ENCODE measurements around the gene REV1.
A peak's percentile ranks its signal among the peaks of the same experiment; 100 is the strongest.
"Not testable (repeated sequence)": the region's sequence is repeated elsewhere in the genome, so short reads cannot be mapped to it uniquely, and the experiment has no call there.

REV1 gene

GRCh38 chr2:99489761-99490622 is at the start of gene REV1:
REV1 (minus strand) TSS chr2:99490017; CDS start chr2:99464975, 25,042 bp downstream.
- peaks cover 6% of the 10 kb centered on the region for H3K27me3 Mint-ChIP-seq (ENCODE audit: low read depth)
- peak; percentile 91 for DNase-seq (ENCODE audit: low spot score)
- H3K9me3 Mint-ChIP-seq: no peaks in the 10 kb centered on the region
- peak within 1 kb of the TSS; percentile 94 for H3K4me3 Mint-ChIP-seq
- peaks cover 33% of the 10 kb centered on the region for H3K4me1 Mint-ChIP-seq (ENCODE audit: low read depth)
- H3K27ac Mint-ChIP-seq: peak within 1 kb of the TSS; percentile 99
- H3K36me3 Mint-ChIP-seq (ENCODE audit: low read depth): peaks cover 7% of the 10 kb centered on the region

GRCh38 chr2:99537910-99538485 is 48.2 kb upstream of the REV1 start:
- Mint-ChIP-seq H3K27me3 (ENCODE audit: low read depth) (peaks cover 3% of the 10 kb centered on the region), H3K27ac (no peak overlapping the region), H3K36me3 (ENCODE audit: low read depth) (no peaks in the 10 kb centered on the region), H3K9me3 (no peaks in the 10 kb centered on the region), H3K4me3 (no peak overlapping the region), H3K4me1 (ENCODE audit: low read depth) (no peaks in the 10 kb centered on the region)
- DNase-seq (ENCODE audit: low spot score): no peak

GRCh38 chr2:99524056-99524455 is 34.2 kb upstream of the REV1 start:
- Mint-ChIP-seq H3K4me3 (no peak overlapping the region), H3K9me3 (no peaks in the 10 kb centered on the region), H3K27ac (no peak overlapping the region), H3K27me3 (ENCODE audit: low read depth) (no peaks in the 10 kb centered on the region), H3K4me1 (ENCODE audit: low read depth) (no peaks in the 10 kb centered on the region), H3K36me3 (ENCODE audit: low read depth) (no peaks in the 10 kb centered on the region)
- no peak for DNase-seq (ENCODE audit: low spot score)

- no peaks in the 10 kb centered on the region for H3K4me1 Mint-ChIP-seq (ENCODE audit: low read depth)
- H3K36me3 Mint-ChIP-seq (ENCODE audit: low read depth): no peaks in the 10 kb centered on the region
- no peak overlapping the region for H3K4me3 Mint-ChIP-seq
- H3K27ac Mint-ChIP-seq: no peak overlapping the region
- H3K9me3 Mint-ChIP-seq: no peaks in the 10 kb centered on the region
- DNase-seq (ENCODE audit: low spot score): no peak
- H3K27me3 Mint-ChIP-seq (ENCODE audit: low read depth): peaks cover 2% of the 10 kb centered on the region
Observed at GRCh38 chr2:99522157-99522556, 32.3 kb upstream of the REV1 start.

- Mint-ChIP-seq H3K4me1 (ENCODE audit: low read depth) (no peaks in the 10 kb centered on the region), H3K4me3 (no peak overlapping the region), H3K27me3 (ENCODE audit: low read depth) (peaks cover 8% of the 10 kb centered on the region), H3K9me3 (no peaks in the 10 kb centered on the region), H3K27ac (no peak overlapping the region), H3K36me3 (ENCODE audit: low read depth) (no peaks in the 10 kb centered on the region)
- DNase-seq (ENCODE audit: low spot score): no peak
Observed at GRCh38 chr2:99520813-99521212, 31.0 kb upstream of the REV1 start.

- no peaks in the 10 kb centered on the region for H3K36me3 Mint-ChIP-seq (ENCODE audit: low read depth)
- peaks cover 9% of the 10 kb centered on the region for H3K27me3 Mint-ChIP-seq (ENCODE audit: low read depth)
- H3K4me1 Mint-ChIP-seq (ENCODE audit: low read depth): no peaks in the 10 kb centered on the region
- H3K9me3 Mint-ChIP-seq: no peaks in the 10 kb centered on the region
- no peak overlapping the region for H3K4me3 Mint-ChIP-seq
- H3K27ac Mint-ChIP-seq: no peak overlapping the region
- no peak for DNase-seq (ENCODE audit: low spot score)
Observed at GRCh38 chr2:99520195-99520594, 30.4 kb upstream of the REV1 start.

GRCh38 chr2:99514357-99514756 is 24.5 kb upstream of the REV1 start:
- Mint-ChIP-seq H3K9me3 (no peaks in the 10 kb centered on the region), H3K4me1 (ENCODE audit: low read depth) (no peaks in the 10 kb centered on the region), H3K4me3 (no peak overlapping the region), H3K36me3 (ENCODE audit: low read depth) (no peaks in the 10 kb centered on the region), H3K27ac (no peak overlapping the region), H3K27me3 (ENCODE audit: low read depth) (peaks cover 12% of the 10 kb centered on the region)
- no peak for DNase-seq (ENCODE audit: low spot score)

GRCh38 chr2:99512181-99512591 is 22.4 kb upstream of the REV1 start:
- no peak for DNase-seq (ENCODE audit: low spot score)
- Mint-ChIP-seq H3K9me3 (no peaks in the 10 kb centered on the region), H3K4me3 (no peak overlapping the region), H3K4me1 (ENCODE audit: low read depth) (no peaks in the 10 kb centered on the region), H3K36me3 (ENCODE audit: low read depth) (no peaks in the 10 kb centered on the region), H3K27ac (no peak overlapping the region), H3K27me3 (ENCODE audit: low read depth) (peaks cover 10% of the 10 kb centered on the region)

- DNase-seq (ENCODE audit: low spot score): no peak
- H3K9me3 Mint-ChIP-seq: no peaks in the 10 kb centered on the region
- no peaks in the 10 kb centered on the region for H3K36me3 Mint-ChIP-seq (ENCODE audit: low read depth)
- H3K27ac Mint-ChIP-seq: no peak overlapping the region
- no peaks in the 10 kb centered on the region for H3K27me3 Mint-ChIP-seq (ENCODE audit: low read depth)
- no peak overlapping the region for H3K4me3 Mint-ChIP-seq
- H3K4me1 Mint-ChIP-seq (ENCODE audit: low read depth): no peaks in the 10 kb centered on the region
Observed at GRCh38 chr2:99509387-99509786, 19.6 kb upstream of the REV1 start.

- H3K36me3 Mint-ChIP-seq (ENCODE audit: low read depth): no peaks in the 10 kb centered on the region
- no peak for DNase-seq (ENCODE audit: low spot score)
- H3K27me3 Mint-ChIP-seq (ENCODE audit: low read depth): no peaks in the 10 kb centered on the region
- H3K4me3 Mint-ChIP-seq: no peak overlapping the region
- no peaks in the 10 kb centered on the region for H3K9me3 Mint-ChIP-seq
- H3K27ac Mint-ChIP-seq: no peak overlapping the region
- H3K4me1 Mint-ChIP-seq (ENCODE audit: low read depth): peaks cover 1% of the 10 kb centered on the region
Observed at GRCh38 chr2:99507937-99508818, 18.4 kb upstream of the REV1 start.

GRCh38 chr2:99504844-99505584 is 15.2 kb upstream of the REV1 start:
- DNase-seq (ENCODE audit: low spot score): no peak
- H3K4me3 Mint-ChIP-seq: no peak overlapping the region
- no peak overlapping the region for H3K27ac Mint-ChIP-seq
- H3K36me3 Mint-ChIP-seq (ENCODE audit: low read depth): no peaks in the 10 kb centered on the region
- peaks cover 1% of the 10 kb centered on the region for H3K4me1 Mint-ChIP-seq (ENCODE audit: low read depth)
- H3K9me3 Mint-ChIP-seq: no peaks in the 10 kb centered on the region
- peaks cover 3% of the 10 kb centered on the region for H3K27me3 Mint-ChIP-seq (ENCODE audit: low read depth)

GRCh38 chr2:99503662-99504416 is 14.0 kb upstream of the REV1 start:
- H3K4me1 Mint-ChIP-seq (ENCODE audit: low read depth); H3K9me3 Mint-ChIP-seq; DNase-seq (ENCODE audit: low spot score); H3K4me3 Mint-ChIP-seq; H3K36me3 Mint-ChIP-seq (ENCODE audit: low read depth); H3K27ac Mint-ChIP-seq: not testable (repeated sequence)
- peaks cover 13% of the 10 kb centered on the region for H3K27me3 Mint-ChIP-seq (ENCODE audit: low read depth)

GRCh38 chr2:99496021-99496420 is 6.2 kb upstream of the REV1 start:
- no peaks in the 10 kb centered on the region for H3K9me3 Mint-ChIP-seq
- H3K27ac Mint-ChIP-seq: no peak overlapping the region
- H3K4me1 Mint-ChIP-seq (ENCODE audit: low read depth): peaks cover 3% of the 10 kb centered on the region
- H3K4me3 Mint-ChIP-seq: no peak overlapping the region
- no peak for DNase-seq (ENCODE audit: low spot score)
- peaks cover 23% of the 10 kb centered on the region for H3K27me3 Mint-ChIP-seq (ENCODE audit: low read depth)
- no peaks in the 10 kb centered on the region for H3K36me3 Mint-ChIP-seq (ENCODE audit: low read depth)

Measured in T-helper 2 cell treated with Interferon-gamma antibody and Interleukin-4, amounts not matched to agents 5 μg/mL and 100 μg/mL, for 36 hours (primary cell).